MG63 (cell line): ENCODE measurements around the gene ASB3. TPM values are rescaled to one million over a fixed set of nuclear protein-coding genes. Genes with fewer than 3 reads are reported as not detected.
"Not testable (repeated sequence)": the region's sequence is repeated elsewhere in the genome, so short reads cannot be mapped to it uniquely, and the experiment has no call there.

Experiments
- DNase-seq: peaks from one replicate; pipeline ENCODE4 v3.0.0-alpha.2; 2020
- H3K27me3 ChIP-seq: fragments of 250-450 bp; sonication (Bioruptor Pico); 2 replicates; pipeline ENCODE4 v1.5.1; 2020; ENCODE audit warnings: mild to moderate bottlenecking, moderate library complexity
- H3K36me3 ChIP-seq: fragments of 250-450 bp; sonication (Bioruptor Pico); 2 replicates; pipeline ENCODE4 v1.5.1; 2020; ENCODE audit warnings: mild to moderate bottlenecking, moderate library complexity
- H3K4me3 ChIP-seq: fragments of 250-450 bp; sonication (Bioruptor Pico); 2 replicates; pipeline ENCODE4 v1.5.1; 2020; ENCODE audit warnings: mild to moderate bottlenecking, moderate library complexity
- H3K9me3 ChIP-seq: fragments of 250-450 bp; sonication (Bioruptor Pico); 2 replicates; pipeline ENCODE4 v1.5.1; 2020; ENCODE audit warnings: mild to moderate bottlenecking, moderate library complexity
- total RNA-seq: library from RNA; depleted of rRNA; stranded (reverse); fragments of >200 nt; shearing (Covaris generic); gene quantifications from 2 replicates; pipeline ENCODE4 v1.2.3, GENCODE V29; 2014; ENCODE audit warnings: low replicate concordance

Gene ASB3
- total RNA-seq, 1 experiment from 2014 or later: 13.8 TPM

- Histone ChIP-seq H3K9me3 (no peaks in the 10 kb centered on the region), H3K36me3 (peaks cover 10% of the 10 kb centered on the region), H3K4me3 (no peak overlapping the region), H3K27me3 (no peaks in the 10 kb centered on the region)
- DNase-seq: no peak
These were observed 77.8 kb downstream of the ASB3 start for GRCh38 chr2:53708988-53709387.

- no peak for DNase-seq
- H3K9me3 ChIP-seq: no peaks in the 10 kb centered on the region
- H3K27me3 ChIP-seq: no peaks in the 10 kb centered on the region
- no peaks in the 10 kb centered on the region; the same call in 1 of the 2 replicates for H3K36me3 ChIP-seq
- H3K4me3 ChIP-seq: no peak overlapping the region
These were observed 85.5 kb downstream of the ASB3 start for GRCh38 chr2:53701221-53701620.

GRCh38 chr2:53697686-53698085 lies 89.1 kb downstream of the ASB3 start:
- Histone ChIP-seq H3K9me3 (no peaks in the 10 kb centered on the region), H3K36me3 (no peaks in the 10 kb centered on the region; the same call in 1 of the 2 replicates), H3K27me3 (no peaks in the 10 kb centered on the region), H3K4me3 (no peak overlapping the region)
- no peak for DNase-seq

GRCh38 chr2:53697092-53697491 lies 89.7 kb downstream of the ASB3 start:
- Histone ChIP-seq H3K36me3 (no peaks in the 10 kb centered on the region; the same call in 1 of the 2 replicates), H3K9me3 (no peaks in the 10 kb centered on the region), H3K4me3 (no peak overlapping the region), H3K27me3 (no peaks in the 10 kb centered on the region)
- no peak for DNase-seq

GRCh38 chr2:53695575-53695974 lies 91.2 kb downstream of the ASB3 start:
- Histone ChIP-seq H3K9me3 (no peaks in the 10 kb centered on the region), H3K27me3 (no peaks in the 10 kb centered on the region), H3K4me3 (no peak overlapping the region), H3K36me3 (no peaks in the 10 kb centered on the region; the same call in 1 of the 2 replicates)
- DNase-seq: no peak

- Histone ChIP-seq H3K9me3 (no peaks in the 10 kb centered on the region), H3K36me3 (no peaks in the 10 kb centered on the region; the same call in 1 of the 2 replicates), H3K27me3 (no peaks in the 10 kb centered on the region), H3K4me3 (no peak overlapping the region)
- DNase-seq: no peak
These were observed 92.5 kb downstream of the ASB3 start for GRCh38 chr2:53694096-53694771.

GRCh38 chr2:53690876-53691275 lies 95.9 kb downstream of the ASB3 start:
- Histone ChIP-seq H3K36me3 (no peaks in the 10 kb centered on the region), H3K9me3 (no peaks in the 10 kb centered on the region), H3K4me3 (no peak overlapping the region), H3K27me3 (no peaks in the 10 kb centered on the region)
- DNase-seq: no peak

- DNase-seq: peak; percentile 3
- Histone ChIP-seq H3K27me3 (no peaks in the 10 kb centered on the region), H3K4me3 (no peak overlapping the region), H3K9me3 (no peaks in the 10 kb centered on the region), H3K36me3 (no peaks in the 10 kb centered on the region)
These were observed 113.8 kb downstream of the ASB3 start for GRCh38 chr2:53672881-53673522.

- DNase-seq: no peak
- no peak overlapping the region for H3K4me3 ChIP-seq
- H3K36me3 ChIP-seq: no peaks in the 10 kb centered on the region
- H3K9me3 ChIP-seq: no peaks in the 10 kb centered on the region
- H3K27me3 ChIP-seq: no peaks in the 10 kb centered on the region
These were observed 116.4 kb downstream of the ASB3 start for GRCh38 chr2:53670331-53670730.

- Histone ChIP-seq H3K27me3 (no peaks in the 10 kb centered on the region), H3K4me3 (no peak overlapping the region), H3K36me3 (no peaks in the 10 kb centered on the region), H3K9me3 (no peaks in the 10 kb centered on the region)
- DNase-seq: no peak
These were observed 118.1 kb downstream of the ASB3 start for GRCh38 chr2:53668624-53669026.

- not testable (repeated sequence) for H3K36me3 ChIP-seq, H3K9me3 ChIP-seq, H3K4me3 ChIP-seq, H3K27me3 ChIP-seq, DNase-seq
These were observed 119.6 kb downstream of the ASB3 start for GRCh38 chr2:53667130-53667529.

GRCh38 chr2:53660886-53661285 lies 125.9 kb downstream of the ASB3 start:
- no peak for DNase-seq
- no peaks in the 10 kb centered on the region for H3K9me3 ChIP-seq
- no peaks in the 10 kb centered on the region for H3K27me3 ChIP-seq
- no peak overlapping the region for H3K4me3 ChIP-seq
- no peaks in the 10 kb centered on the region for H3K36me3 ChIP-seq

- not testable (repeated sequence) for H3K4me3 ChIP-seq, H3K36me3 ChIP-seq, H3K9me3 ChIP-seq, DNase-seq, H3K27me3 ChIP-seq
These were observed 128.3 kb downstream of the ASB3 start for GRCh38 chr2:53658474-53658873.

GRCh38 chr2:53655256-53655655 lies 131.5 kb downstream of the ASB3 start:
- no peaks in the 10 kb centered on the region for H3K36me3 ChIP-seq
- no peaks in the 10 kb centered on the region for H3K9me3 ChIP-seq
- no peaks in the 10 kb centered on the region for H3K27me3 ChIP-seq
- no peak overlapping the region for H3K4me3 ChIP-seq
- no peak for DNase-seq

- DNase-seq: no peak
- H3K9me3 ChIP-seq: no peaks in the 10 kb centered on the region
- no peaks in the 10 kb centered on the region for H3K36me3 ChIP-seq
These were observed 132.4 kb downstream of the ASB3 start for GRCh38 chr2:53654396-53654795.

GRCh38 chr2:53652131-53652530 lies 134.6 kb downstream of the ASB3 start:
- Histone ChIP-seq H3K4me3 (no peak overlapping the region), H3K36me3 (no peaks in the 10 kb centered on the region), H3K9me3 (no peaks in the 10 kb centered on the region), H3K27me3 (no peaks in the 10 kb centered on the region)
- no peak for DNase-seq

More at GRCh38 chr2:53654396-53654795, 132.4 kb downstream of the ASB3 start:
- no peaks in the 10 kb centered on the region for H3K27me3 ChIP-seq
- H3K4me3 ChIP-seq: no peak overlapping the region

- Histone ChIP-seq H3K36me3 (no peaks in the 10 kb centered on the region), H3K27me3 (no peaks in the 10 kb centered on the region), H3K4me3 (no peak overlapping the region), H3K9me3 (no peaks in the 10 kb centered on the region)
- DNase-seq: no peak
These were observed 140.0 kb downstream of the ASB3 start for GRCh38 chr2:53646788-53647187.

GRCh38 chr2:53641290-53641689 lies 145.5 kb downstream of the ASB3 start:
- H3K36me3 ChIP-seq: no peaks in the 10 kb centered on the region
- no peak for DNase-seq
- no peaks in the 10 kb centered on the region for H3K27me3 ChIP-seq

More at GRCh38 chr2:53641290-53641689, 145.5 kb downstream of the ASB3 start:
- H3K9me3 ChIP-seq: no peaks in the 10 kb centered on the region
- no peak overlapping the region for H3K4me3 ChIP-seq
